ENCODE measurements around the gene SLC22A5. TPM values are rescaled to one million over a fixed set of nuclear protein-coding genes. Genes with fewer than 3 reads are reported as not detected.

SLC22A5 gene
- total and polyA plus RNA-seq, 10 of the 15 experiments (the other 5 are each of a cell fraction or from before 2014, with no cell fraction given) = 1.1 to 4.4 (median 2.3) TPM

- no peak for TF ChIP-seq EED (IDR thresholded peaks at IDR 0.05; ENCODE audit: low read depth)
- TF ChIP-seq ZNF24 (IDR thresholded peaks at IDR 0.05) = no peak
- no peak for TF ChIP-seq NFXL1 (IDR thresholded peaks at IDR 0.05; ENCODE audit: borderline replicate concordance)
- TF ChIP-seq, protein P1, sequence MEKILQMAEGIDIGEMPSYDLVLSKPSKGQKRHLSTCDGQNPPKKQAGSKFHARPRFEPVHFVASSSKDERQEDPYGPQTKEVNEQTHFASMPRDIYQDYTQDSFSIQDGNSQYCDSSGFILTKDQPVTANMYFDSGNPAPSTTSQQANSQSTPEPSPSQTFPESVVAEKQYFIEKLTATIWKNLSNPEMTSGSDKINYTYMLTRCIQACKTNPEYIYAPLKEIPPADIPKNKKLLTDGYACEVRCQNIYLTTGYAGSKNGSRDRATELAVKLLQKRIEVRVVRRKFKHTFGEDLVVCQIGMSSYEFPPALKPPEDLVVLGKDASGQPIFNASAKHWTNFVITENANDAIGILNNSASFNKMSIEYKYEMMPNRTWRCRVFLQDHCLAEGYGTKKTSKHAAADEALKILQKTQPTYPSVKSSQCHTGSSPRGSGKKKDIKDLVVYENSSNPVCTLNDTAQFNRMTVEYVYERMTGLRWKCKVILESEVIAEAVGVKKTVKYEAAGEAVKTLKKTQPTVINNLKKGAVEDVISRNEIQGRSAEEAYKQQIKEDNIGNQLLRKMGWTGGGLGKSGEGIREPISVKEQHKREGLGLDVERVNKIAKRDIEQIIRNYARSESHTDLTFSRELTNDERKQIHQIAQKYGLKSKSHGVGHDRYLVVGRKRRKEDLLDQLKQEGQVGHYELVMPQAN (conservative IDR thresholded peaks at IDR 0.05) = no peak
- TF ChIP-seq CHD1 (IDR thresholded peaks at IDR 0.05; ENCODE audit: low read depth, low read length) = no peak
- no peak for TF ChIP-seq MEF2A (IDR thresholded peaks at IDR 0.05; ENCODE audit: insufficient read depth, low read depth, low read length)
- TF ChIP-seq POLR2AphosphoS5 (IDR thresholded peaks at IDR 0.05; ENCODE audit: low read length) = no peak
- TF ChIP-seq MTA2 (IDR thresholded peaks at IDR 0.05; ENCODE audit: low read depth) = no peak
- TF ChIP-seq, protein P2, sequence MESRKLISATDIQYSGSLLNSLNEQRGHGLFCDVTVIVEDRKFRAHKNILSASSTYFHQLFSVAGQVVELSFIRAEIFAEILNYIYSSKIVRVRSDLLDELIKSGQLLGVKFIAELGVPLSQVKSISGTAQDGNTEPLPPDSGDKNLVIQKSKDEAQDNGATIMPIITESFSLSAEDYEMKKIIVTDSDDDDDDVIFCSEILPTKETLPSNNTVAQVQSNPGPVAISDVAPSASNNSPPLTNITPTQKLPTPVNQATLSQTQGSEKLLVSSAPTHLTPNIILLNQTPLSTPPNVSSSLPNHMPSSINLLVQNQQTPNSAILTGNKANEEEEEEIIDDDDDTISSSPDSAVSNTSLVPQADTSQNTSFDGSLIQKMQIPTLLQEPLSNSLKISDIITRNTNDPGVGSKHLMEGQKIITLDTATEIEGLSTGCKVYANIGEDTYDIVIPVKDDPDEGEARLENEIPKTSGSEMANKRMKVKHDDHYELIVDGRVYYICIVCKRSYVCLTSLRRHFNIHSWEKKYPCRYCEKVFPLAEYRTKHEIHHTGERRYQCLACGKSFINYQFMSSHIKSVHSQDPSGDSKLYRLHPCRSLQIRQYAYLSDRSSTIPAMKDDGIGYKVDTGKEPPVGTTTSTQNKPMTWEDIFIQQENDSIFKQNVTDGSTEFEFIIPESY (IDR thresholded peaks at IDR 0.05) = no peak
- TF ChIP-seq, protein P3, sequence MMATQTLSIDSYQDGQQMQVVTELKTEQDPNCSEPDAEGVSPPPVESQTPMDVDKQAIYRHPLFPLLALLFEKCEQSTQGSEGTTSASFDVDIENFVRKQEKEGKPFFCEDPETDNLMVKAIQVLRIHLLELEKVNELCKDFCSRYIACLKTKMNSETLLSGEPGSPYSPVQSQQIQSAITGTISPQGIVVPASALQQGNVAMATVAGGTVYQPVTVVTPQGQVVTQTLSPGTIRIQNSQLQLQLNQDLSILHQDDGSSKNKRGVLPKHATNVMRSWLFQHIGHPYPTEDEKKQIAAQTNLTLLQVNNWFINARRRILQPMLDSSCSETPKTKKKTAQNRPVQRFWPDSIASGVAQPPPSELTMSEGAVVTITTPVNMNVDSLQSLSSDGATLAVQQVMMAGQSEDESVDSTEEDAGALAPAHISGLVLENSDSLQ (IDR thresholded peaks at IDR 0.05) = no peak
- TF ChIP-seq, protein P4, sequence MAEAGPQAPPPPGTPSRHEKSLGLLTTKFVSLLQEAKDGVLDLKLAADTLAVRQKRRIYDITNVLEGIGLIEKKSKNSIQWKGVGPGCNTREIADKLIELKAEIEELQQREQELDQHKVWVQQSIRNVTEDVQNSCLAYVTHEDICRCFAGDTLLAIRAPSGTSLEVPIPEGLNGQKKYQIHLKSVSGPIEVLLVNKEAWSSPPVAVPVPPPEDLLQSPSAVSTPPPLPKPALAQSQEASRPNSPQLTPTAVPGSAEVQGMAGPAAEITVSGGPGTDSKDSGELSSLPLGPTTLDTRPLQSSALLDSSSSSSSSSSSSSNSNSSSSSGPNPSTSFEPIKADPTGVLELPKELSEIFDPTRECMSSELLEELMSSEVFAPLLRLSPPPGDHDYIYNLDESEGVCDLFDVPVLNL (IDR thresholded peaks at IDR 0.05; ENCODE audit: low read depth, low read length) = 0 out of 2 replicates have a peak, but pooled peaks have one; percentile 27
- no peak for TF ChIP-seq CREB1 (IDR thresholded peaks at IDR 0.05; ENCODE audit: low read depth)
- TF ChIP-seq SMAD5 (IDR thresholded peaks at IDR 0.05; ENCODE audit: low read depth) = no peak
- TF ChIP-seq E4F1 (IDR thresholded peaks at IDR 0.05; ENCODE audit: borderline replicate concordance, partially characterized antibody) = no peak
- TF ChIP-seq ZZZ3 (IDR thresholded peaks at IDR 0.05; ENCODE audit: control insufficient read depth, insufficient read length, low read depth) = no peak
- TF ChIP-seq NRF1 (conservative IDR thresholded peaks at IDR 0.05; ENCODE audit: low read depth, low read length) = no peak
- TF ChIP-seq EP300 (IDR thresholded peaks at IDR 0.05; ENCODE audit: borderline replicate concordance in 1 of 2, control insufficient read depth in 1 of 2, low read depth in 2 of 2, low read length in 2 of 2) = no peak
- no peak for TF ChIP-seq RCOR1 (conservative IDR thresholded peaks at IDR 0.05; ENCODE audit: low read depth, low read length)
Observed at GRCh38 chr5:132386644-132387286, 17.3 kb downstream of the SLC22A5 start (continued).

All from GM12878 (cell line).